GM04503 (cell line): ENCODE data around the gene GUF1.
"Not testable (repeated sequence)": the region's sequence is repeated elsewhere in the genome, so short reads cannot be mapped to it uniquely, and the experiment has no call there.

Source experiments
- DNase-seq: peaks from one replicate; pipeline ENCODE4 v3.0.0-alpha.2; 2012; ENCODE audit warnings: low read depth

Gene GUF1

GRCh38 chr4:44701037-44701436 lies 22.8 kb downstream of the GUF1 start:
- DNase-seq, result no peak

GRCh38 chr4:44704673-44705072 lies 26.5 kb downstream of the GUF1 start:
- no peak for DNase-seq

GRCh38 chr4:44713125-44713524 lies 34.9 kb downstream of the GUF1 start:
- DNase-seq, result no peak

- no peak for DNase-seq
Measured at GRCh38 chr4:44716597-44716996, 38.4 kb downstream of the GUF1 start.

GRCh38 chr4:44720371-44720770 lies 42.2 kb downstream of the GUF1 start:
- no peak for DNase-seq

- DNase-seq, result no peak
Measured at GRCh38 chr4:44722001-44722400, 43.8 kb downstream of the GUF1 start.

GRCh38 chr4:44725166-44725565 lies 46.9 kb downstream of the GUF1 start:
- no peak for DNase-seq

GRCh38 chr4:44725726-44726037 lies 47.5 kb downstream of the GUF1 start:
- DNase-seq, result no peak

GRCh38 chr4:44726038-44726871 lies 48.0 kb downstream of the GUF1 start, which contains the start of gene GNPDA2:
GNPDA2 (minus strand) TSS chr4:44726556; CDS start chr4:44722207, 4,349 bp downstream.
- DNase-seq, result peak; percentile 51

- no peak for DNase-seq
Measured at GRCh38 chr4:44727471-44727870, 49.3 kb downstream of the GUF1 start.

- DNase-seq, result not testable (repeated sequence)
Measured at GRCh38 chr4:44728694-44729093, 50.5 kb downstream of the GUF1 start.

- no peak for DNase-seq
Measured at GRCh38 chr4:44736900-44737299, 58.7 kb downstream of the GUF1 start.

GRCh38 chr4:44738615-44739014 lies 60.4 kb downstream of the GUF1 start:
- DNase-seq, result no peak

GRCh38 chr4:44740201-44740600 lies 62.0 kb downstream of the GUF1 start:
- DNase-seq, result no peak
